Spleen (tissue), 11 donors: Measurements from ENCODE around the gene RFX3. TPM values are rescaled to one million over a fixed set of nuclear protein-coding genes. Genes with fewer than 3 reads are reported as not detected.

Source experiments
- DNase-seq: peaks from one replicate; pipeline ENCODE4 v3.0.0-alpha.2; 2020
- H3K27ac ChIP-seq, 8 donors: fragments of 200-600 bp; sonication (generic) in 7 of 8; 1 replicate in 4 of 8; 2 replicates in 4 of 8; pipeline versions ENCODE4 v1.5.0 to v1.8.0; 2016 to 2021; ENCODE audit warnings: inconsistent platforms in 4 of 8, mild to moderate bottlenecking in 4 of 8, moderate library complexity in 1 of 8
- H3K27me3 ChIP-seq, 7 donors: fragments of 200-600 bp; sonication (generic) in 6 of 7; replicated peaks in 1 of 7; 1 replicate in 4 of 7; 2 replicates in 3 of 7; pipeline versions ENCODE4 v1.5.0 to v1.8.0; 2016 to 2021; ENCODE audit warnings: inconsistent platforms in 3 of 7, mild to moderate bottlenecking in 1 of 7
- H3K36me3 ChIP-seq, 6 donors: fragments of 200-600 bp; sonication (generic) in 5 of 6; 1 replicate in 4 of 6; 2 replicates in 2 of 6; pipeline versions ENCODE4 v1.5.0 to v1.8.0; 2016 to 2021; ENCODE audit warnings: inconsistent platforms in 2 of 6
- H3K4me1 ChIP-seq, 6 donors: fragments of 200-600 bp; sonication (generic) in 5 of 6; 1 replicate in 3 of 6; 2 replicates in 3 of 6; pipeline versions ENCODE4 v1.5.0 to v1.8.0; 2016 to 2021; ENCODE audit warnings: inconsistent platforms in 3 of 6
- H3K4me3 ChIP-seq, 8 donors: fragments of 200-600 bp; sonication (generic) in 7 of 8; 1 replicate in 4 of 8; 2 replicates in 4 of 8; pipeline versions ENCODE4 v1.5.0 to v1.8.0; 2016 to 2021; ENCODE audit warnings: inconsistent platforms in 4 of 8, mild to moderate bottlenecking in 4 of 8, moderate library complexity in 2 of 8
- H3K9me3 ChIP-seq, 8 donors: fragments of 200-600 bp; sonication (generic) in 7 of 8; 1 replicate in 4 of 8; 2 replicates in 4 of 8; pipeline versions ENCODE4 v1.5.0 to v1.8.0; 2016 to 2021; ENCODE audit warnings: inconsistent platforms in 4 of 8
- POLR2A ChIP-seq, 3 donors: fragments of 450-650 bp; IDR thresholded peaks; one replicate each; pipeline ENCODE4 v1.5.1; 2017; ENCODE audit warnings: antibody characterized with exemption in 3 of 3, mild to moderate bottlenecking in 1 of 3
- POLR2AphosphoS5 ChIP-seq, 3 donors: sonication (generic); formaldehyde crosslinking; IDR thresholded peaks; one replicate each; pipeline ENCODE4 v1.5.1; 2017; ENCODE audit warnings: antibody characterized with exemption in 3 of 3
- WGBS, 5 donors: extraction: QIAGEN DNeasy Blood & Tissue Kit in 3 of 5; methylation state at CpG; one replicate each; pipeline versions ENCODE4 v1.1.5 to v1.1.7; 2013 to 2018; 5-methylcytosine and 5-hydroxymethylcytosine counted together
- intact Hi-C: fragments of 100-400 bp; cut with DNase I; formaldehyde crosslinking; loops from one replicate; pipeline ENCODE4 v1.15.0; 2023; ENCODE audit warnings: low total_unique reads
- polyA plus RNA-seq, 3 donors: library from polyadenylated mRNA; stranded (reverse); fragments of 200-250 nt; gene quantifications; one replicate each; pipeline ENCODE4 v1.2.1, GENCODE V29; 2013
- total RNA-seq, 7 donors: library from RNA; depleted of rRNA in 3 of 7; stranded (reverse); fragments of >200 nt in 3 of 7; fragmentation: NEBNext Ultra II Directional in 4 of 7; extraction: Animal tissue kit (Norgen Biotek cat#: 25700) in 4 of 7; gene quantifications; one replicate each; pipeline versions ENCODE4 v1.1.0 to v1.2.1, GENCODE V29; 2016 to 2021
- TF ChIP-seq, protein P1 (sequence below), 11 experiments: fragments of 200-600 bp in 7 of 11; fragments of 450-650 bp in 4 of 11; sonication (generic) in 4 of 11; IDR thresholded peaks in 8 of 11; conservative IDR thresholded peaks in 3 of 11; 1 replicate in 7 of 11; 2 replicates in 4 of 11; pipeline versions ENCODE4 v1.4.0 to v1.8.0; 2016 to 2021; ENCODE audit warnings: antibody characterized with exemption in 11 of 11, inconsistent platforms in 4 of 11, mild to moderate bottlenecking in 1 of 11
- donor health status: healthy with polysubstance abuse.
- donor health status: DM: no; HTN: no; CAD: no; lungs with moderate emphysema.
- donor health status: DM: no; HTN: no; CAD: no.
- donor health status: Bipolar disorder and iron deficiency.
- donor health status: healthy.
- donor health status: DM: no; HTN: no; CAD: no.
- donor health status: DM: yes; HTN: yes; CAD: no.

RFX3 gene
- total and polyA plus RNA-seq, 10 donors: 2.5 to 25.9 (median 19.1) TPM

DNA sequence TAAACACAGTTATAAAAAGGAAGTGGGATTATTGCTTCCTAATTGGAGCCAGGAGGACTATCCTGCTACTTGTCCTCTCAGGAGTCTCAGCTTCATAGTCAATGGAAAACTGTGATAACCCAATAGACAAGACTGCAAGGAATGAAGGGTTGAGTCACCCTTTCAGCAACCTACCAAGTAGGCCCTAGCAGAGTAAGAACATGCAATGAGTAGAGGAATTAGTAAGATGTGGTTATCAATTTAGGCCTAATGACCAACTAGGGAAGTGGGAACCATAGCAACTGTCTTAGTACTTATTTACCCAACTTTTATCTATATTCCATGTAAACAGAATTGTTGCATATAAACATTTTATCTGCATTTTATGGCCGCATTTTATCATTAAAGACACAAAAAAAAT, 310.1 kb downstream of the RFX3 start:
- no peaks in the 10 kb centered on the region for H3K4me1 ChIP-seq
- no peaks in the 10 kb centered on the region for H3K36me3 ChIP-seq
- no peak for DNase-seq
- no peaks in the 10 kb centered on the region for H3K9me3 ChIP-seq
- intact Hi-C loops: no loop called here
- TF ChIP-seq POLR2AphosphoS5 (IDR thresholded peaks at IDR 0.05): no peak
- TF ChIP-seq, protein P1, sequence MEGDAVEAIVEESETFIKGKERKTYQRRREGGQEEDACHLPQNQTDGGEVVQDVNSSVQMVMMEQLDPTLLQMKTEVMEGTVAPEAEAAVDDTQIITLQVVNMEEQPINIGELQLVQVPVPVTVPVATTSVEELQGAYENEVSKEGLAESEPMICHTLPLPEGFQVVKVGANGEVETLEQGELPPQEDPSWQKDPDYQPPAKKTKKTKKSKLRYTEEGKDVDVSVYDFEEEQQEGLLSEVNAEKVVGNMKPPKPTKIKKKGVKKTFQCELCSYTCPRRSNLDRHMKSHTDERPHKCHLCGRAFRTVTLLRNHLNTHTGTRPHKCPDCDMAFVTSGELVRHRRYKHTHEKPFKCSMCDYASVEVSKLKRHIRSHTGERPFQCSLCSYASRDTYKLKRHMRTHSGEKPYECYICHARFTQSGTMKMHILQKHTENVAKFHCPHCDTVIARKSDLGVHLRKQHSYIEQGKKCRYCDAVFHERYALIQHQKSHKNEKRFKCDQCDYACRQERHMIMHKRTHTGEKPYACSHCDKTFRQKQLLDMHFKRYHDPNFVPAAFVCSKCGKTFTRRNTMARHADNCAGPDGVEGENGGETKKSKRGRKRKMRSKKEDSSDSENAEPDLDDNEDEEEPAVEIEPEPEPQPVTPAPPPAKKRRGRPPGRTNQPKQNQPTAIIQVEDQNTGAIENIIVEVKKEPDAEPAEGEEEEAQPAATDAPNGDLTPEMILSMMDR (IDR thresholded peaks at IDR 0.05 in 8 of 11, conservative IDR thresholded peaks at IDR 0.05 in 3 of 11): no peak
- WGBS, 5 donors: 80 to 94% (median 88%) methylated on average over 1 of the region's 1 CpG
- no peak overlapping the region for H3K27ac ChIP-seq
- no peaks in the 10 kb centered on the region for H3K27me3 ChIP-seq
- H3K4me3 ChIP-seq: no peak overlapping the region

DNA sequence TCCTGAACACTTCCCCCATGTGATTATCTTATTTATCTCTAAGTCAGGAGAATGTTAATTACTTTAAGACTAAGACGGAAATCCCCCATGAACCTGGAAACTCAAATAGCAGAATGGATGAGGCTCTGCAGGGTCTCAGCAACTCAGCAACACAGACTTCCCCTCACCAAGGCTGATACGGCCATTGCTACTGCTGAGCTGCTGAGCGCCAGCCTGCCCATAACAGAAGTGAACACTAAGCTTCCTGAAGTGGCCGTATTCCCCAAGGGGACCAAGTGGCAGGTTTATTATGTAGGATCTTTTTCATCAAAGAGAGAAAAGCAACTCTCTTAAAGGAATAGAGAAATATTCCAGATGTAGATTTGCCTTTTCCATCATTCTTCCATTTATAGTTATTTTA, 311.1 kb downstream of the RFX3 start:
- Histone ChIP-seq H3K36me3 (no peaks in the 10 kb centered on the region), H3K9me3 (no peaks in the 10 kb centered on the region), H3K4me1 (no peaks in the 10 kb centered on the region), H3K4me3 (no peak overlapping the region), H3K27me3 (no peaks in the 10 kb centered on the region), H3K27ac (no peak overlapping the region)
- intact Hi-C loops: no loop called here
- TF ChIP-seq POLR2A (IDR thresholded peaks at IDR 0.05) (no peak), POLR2AphosphoS5 (IDR thresholded peaks at IDR 0.05) (no peak)
- TF ChIP-seq, protein P1 (IDR thresholded peaks at IDR 0.05 in 8 of 11, conservative IDR thresholded peaks at IDR 0.05 in 3 of 11): no peak
- no peak for DNase-seq
- WGBS, 5 donors: 45 to 59% (median 52%) methylated on average over 4 of the region's 4 CpGs

DNA sequence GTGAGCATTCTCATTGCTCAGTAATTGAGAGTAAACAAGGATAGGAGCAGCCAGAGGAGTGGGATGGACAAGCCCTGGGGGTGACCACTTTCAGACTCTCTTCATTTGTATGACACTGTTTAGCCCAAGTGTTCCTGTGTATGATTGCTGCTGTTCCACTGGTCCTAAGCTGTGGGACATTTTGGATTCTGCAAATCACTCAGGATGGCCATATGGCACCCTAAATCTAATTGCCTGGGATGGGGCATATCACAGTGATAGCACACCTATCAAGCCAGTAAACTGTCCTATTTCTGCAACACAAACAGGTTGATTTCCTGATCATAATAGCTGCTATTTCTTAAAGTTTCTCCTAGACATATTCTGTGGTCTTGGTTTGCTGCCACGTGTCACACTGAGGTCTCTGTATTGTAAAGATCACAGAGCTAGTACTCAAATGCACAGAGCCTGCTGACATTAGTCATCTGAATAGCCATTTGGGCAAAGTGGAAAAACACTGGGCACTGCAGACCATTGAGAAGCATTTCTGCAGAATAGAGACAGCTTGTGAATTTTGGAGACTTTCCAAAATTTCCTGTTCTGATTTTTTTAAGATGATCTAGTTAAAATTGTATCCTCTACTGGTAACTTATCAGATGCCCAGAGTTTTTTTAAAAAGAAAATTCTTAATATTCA, 320.2 kb downstream of the RFX3 start:
- Histone ChIP-seq H3K36me3 (no peaks in the 10 kb centered on the region), H3K4me3 (no peak overlapping the region), H3K4me1 (no peaks in the 10 kb centered on the region), H3K27ac (no peak overlapping the region), H3K27me3 (no peaks in the 10 kb centered on the region), H3K9me3 (peaks cover 0 to 6% (median 0%) of the 10 kb centered on the region in 8 donors)
- DNase-seq: no peak
- intact Hi-C loops: no loop called here
- TF ChIP-seq POLR2AphosphoS5 (IDR thresholded peaks at IDR 0.05) (no peak), POLR2A (IDR thresholded peaks at IDR 0.05) (no peak)
- TF ChIP-seq, protein P1 (IDR thresholded peaks at IDR 0.05 in 8 of 11, conservative IDR thresholded peaks at IDR 0.05 in 3 of 11): no peak
- WGBS, 5 donors: 36 to 58% (median 49%) methylated on average over 1 of the region's 1 CpG

DNA sequence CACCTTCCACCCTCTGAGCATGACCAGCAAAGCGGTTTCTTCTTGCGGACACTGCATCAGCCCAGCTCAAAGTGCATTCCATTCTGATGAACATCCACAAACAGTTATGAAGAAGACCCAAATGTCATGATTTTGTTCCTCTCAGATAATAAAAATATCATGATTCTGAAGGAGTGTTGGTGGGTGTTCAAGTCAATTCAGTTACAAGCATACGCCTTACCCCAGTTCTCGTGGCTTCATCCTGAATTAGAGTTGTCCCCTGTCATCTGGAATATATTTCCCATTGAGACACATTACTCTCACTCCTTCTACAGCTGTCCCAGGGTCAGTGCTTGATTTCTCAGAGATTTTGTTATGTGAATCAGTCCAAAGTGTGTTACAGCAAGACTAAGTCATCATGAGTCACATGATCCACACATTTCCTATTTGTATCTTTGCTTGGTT, 325.4 kb downstream of the RFX3 start:
- Histone ChIP-seq H3K27me3 (peaks cover 0 to under 1% (median 0%) of the 10 kb centered on the region in 7 donors), H3K4me1 (no peaks in the 10 kb centered on the region), H3K4me3 (no peak overlapping the region), H3K9me3 (peaks cover 0 to 6% (median 0%) of the 10 kb centered on the region in 8 donors), H3K36me3 (no peaks in the 10 kb centered on the region), H3K27ac (no peak overlapping the region)
- no peak for DNase-seq
- WGBS, 5 donors: 88 to 97% (median 91%) methylated on average over 4 of the region's 4 CpGs
- intact Hi-C loops: no loop called here
- no peak for TF ChIP-seq POLR2AphosphoS5 (IDR thresholded peaks at IDR 0.05)
- TF ChIP-seq, protein P1 (IDR thresholded peaks at IDR 0.05 in 8 of 11, conservative IDR thresholded peaks at IDR 0.05 in 3 of 11): no peak
- TF ChIP-seq POLR2A (IDR thresholded peaks at IDR 0.05): no peak
